H9 (cell line): Measurements from ENCODE around the gene IMMP2L. TPM values are rescaled to one million over a fixed set of nuclear protein-coding genes. Genes with fewer than 3 reads are reported as not detected.

Experiments used
- DNase-seq: peaks from one replicate; pipeline ENCODE4 v3.0.0-alpha.2; 2017
- H2AFZ ChIP-seq: one replicate; pipeline ENCODE4 v1.6.1; 2013; ENCODE audit warnings: mild to moderate bottlenecking, low read length, control low read depth, moderate library complexity
- H2AK5ac ChIP-seq: 2 replicates; pipeline ENCODE4 v1.6.1; 2013; ENCODE audit warnings: low read length, control low read depth, mixed read lengths; ENCODE audit not compliant: insufficient read length
- H2BK120ac ChIP-seq: one replicate; pipeline ENCODE4 v1.6.1; 2013; ENCODE audit warnings: low read depth, mild to moderate bottlenecking, low read length, control low read depth, inconsistent platforms; ENCODE audit not compliant: poor library complexity, severe bottlenecking
- H2BK12ac ChIP-seq: 2 replicates; pipeline ENCODE4 v1.6.1; 2013; ENCODE audit warnings: low read length, control low read depth, mixed read lengths, low read depth; ENCODE audit not compliant: insufficient read length
- H2BK15ac ChIP-seq: 2 replicates; pipeline ENCODE4 v1.6.1; 2013; ENCODE audit warnings: low read depth, low read length, control low read depth
- H2BK20ac ChIP-seq: one replicate; pipeline ENCODE4 v1.6.1; 2013; ENCODE audit warnings: low read depth, mild to moderate bottlenecking, low read length, control low read depth, inconsistent platforms; ENCODE audit not compliant: poor library complexity, severe bottlenecking
- H2BK5ac ChIP-seq: 2 replicates; pipeline ENCODE4 v1.6.1; 2013; ENCODE audit warnings: low read length, control low read depth, mixed read lengths; ENCODE audit not compliant: insufficient read length
- H3K14ac ChIP-seq: 2 replicates; pipeline ENCODE4 v1.6.1; 2013; ENCODE audit warnings: low read length, control low read depth; ENCODE audit not compliant: insufficient read depth
- H3K18ac ChIP-seq: 2 replicates; pipeline ENCODE4 v1.6.1; 2013; ENCODE audit warnings: low read depth, mild to moderate bottlenecking, mixed read lengths, low read length, control low read depth; ENCODE audit not compliant: insufficient read length
- H3K23ac ChIP-seq: 2 replicates; pipeline ENCODE4 v1.6.1; 2013; ENCODE audit warnings: low read length, control low read depth, mixed read lengths, low read depth; ENCODE audit not compliant: insufficient read length
- H3K23me2 ChIP-seq: 2 replicates; pipeline ENCODE4 v1.6.1; 2013; ENCODE audit warnings: low read depth, mild to moderate bottlenecking, mixed read lengths, low read length, control low read depth; ENCODE audit not compliant: insufficient read length, poor library complexity, severe bottlenecking
- H3K27ac ChIP-seq: 2 replicates; pipeline ENCODE4 v1.5.1; 2013; ENCODE audit warnings: low read length, control low read depth, mixed read lengths, low read depth; ENCODE audit not compliant: insufficient read length
- H3K27me3 ChIP-seq: 2 replicates; pipeline ENCODE4 v1.6.1; 2013; ENCODE audit warnings: low read length, control low read depth, inconsistent platforms; ENCODE audit not compliant: insufficient read depth
- H3K4ac ChIP-seq: 2 replicates; pipeline ENCODE4 v1.6.1; 2013; ENCODE audit warnings: low read depth, mild to moderate bottlenecking, control low read depth, inconsistent platforms, low read length, moderate library complexity
- H3K4me1 ChIP-seq: 2 replicates; pipeline ENCODE4 v1.6.1; 2013; ENCODE audit warnings: low read length, control low read depth, inconsistent platforms; ENCODE audit not compliant: insufficient read depth
- H3K4me2 ChIP-seq: 2 replicates; pipeline ENCODE4 v1.6.1; 2013; ENCODE audit warnings: low read length, control low read depth, mixed read lengths; ENCODE audit not compliant: insufficient read length, insufficient read depth
- H3K56ac ChIP-seq: 2 replicates; pipeline ENCODE4 v1.6.1; 2013; ENCODE audit warnings: low read depth, mild to moderate bottlenecking, mixed read lengths, low read length, control low read depth; ENCODE audit not compliant: insufficient read length
- H3K79me1 ChIP-seq: 2 replicates; pipeline ENCODE4 v1.6.1; 2013; ENCODE audit warnings: low read depth, mild to moderate bottlenecking, moderate library complexity, low read length, control low read depth, inconsistent platforms; ENCODE audit not compliant: insufficient read depth, poor library complexity, severe bottlenecking
- H3K79me2 ChIP-seq: 2 replicates; pipeline ENCODE4 v1.6.1; 2013; ENCODE audit warnings: low read length, control low read depth, inconsistent platforms; ENCODE audit not compliant: insufficient read depth
- H3K9ac ChIP-seq: 2 replicates; pipeline ENCODE4 v1.6.1; 2013; ENCODE audit warnings: low read length, control low read depth, mixed read lengths; ENCODE audit not compliant: insufficient read length; ENCODE audit errors: extremely low read depth
- H3K9me3 ChIP-seq: one replicate; pipeline ENCODE4 v1.6.1; 2013; ENCODE audit warnings: low read depth, low read length, inconsistent platforms; ENCODE audit not compliant: control insufficient read depth
- H3T11ph ChIP-seq: one replicate; pipeline ENCODE4 v1.6.1; 2013; ENCODE audit warnings: mild to moderate bottlenecking, low read length, control low read depth, inconsistent platforms
- H4K20me1 ChIP-seq: one replicate; pipeline ENCODE4 v1.6.1; 2013; ENCODE audit not compliant: control insufficient read depth, insufficient read length, insufficient read depth
- H4K5ac ChIP-seq: 2 replicates; pipeline ENCODE4 v1.6.1; 2013; ENCODE audit warnings: low read depth, mild to moderate bottlenecking, mixed read lengths, low read length, control low read depth; ENCODE audit not compliant: insufficient read length
- H4K8ac ChIP-seq: replicated peaks from 2 replicates; pipeline ENCODE4 v1.6.1; 2013; ENCODE audit warnings: low read length, control low read depth, mixed read lengths, low read depth; ENCODE audit not compliant: insufficient read length
- H4K91ac ChIP-seq: 2 replicates; pipeline ENCODE4 v1.6.1; 2013; ENCODE audit warnings: low read depth, mild to moderate bottlenecking, moderate library complexity, mixed read lengths, low read length, control low read depth; ENCODE audit not compliant: insufficient read length
- H3K27ac Mint-ChIP-seq, 3 experiments: 2 replicates in 2 of 3; 3 replicates in 1 of 3; pipeline ENCODE4 v1.8.0; 2020 to 2021; ENCODE audit warnings: mixed read lengths in 3 of 3, mild to moderate bottlenecking in 1 of 3, moderate library complexity in 1 of 3
- H3K27me3 Mint-ChIP-seq: 2 replicates; pipeline ENCODE4 v1.8.0; 2021; ENCODE audit warnings: low read depth, mild to moderate bottlenecking, moderate library complexity, mixed read lengths
- H3K36me3 Mint-ChIP-seq, 3 experiments: 2 replicates in 2 of 3; 3 replicates in 1 of 3; pipeline ENCODE4 v1.8.0; 2020 to 2021; ENCODE audit warnings: low read depth in 3 of 3, mixed read lengths in 3 of 3; ENCODE audit not compliant: insufficient read depth in 1 of 3
- H3K4me1 Mint-ChIP-seq, 2 experiments: 2 replicates each; pipeline ENCODE4 v1.8.0; 2020; ENCODE audit warnings: mixed read lengths in 2 of 2
- H3K4me3 Mint-ChIP-seq, 2 experiments: 2 replicates in 1 of 2; 3 replicates in 1 of 2; pipeline ENCODE4 v1.8.0; 2020 to 2021; ENCODE audit warnings: mild to moderate bottlenecking in 2 of 2, mixed read lengths in 2 of 2, moderate library complexity in 1 of 2
- H3K9me3 Mint-ChIP-seq, 2 experiments: 2 replicates in 1 of 2; 3 replicates in 1 of 2; pipeline ENCODE4 v1.8.0; 2020; ENCODE audit warnings: mild to moderate bottlenecking in 2 of 2, mixed read lengths in 2 of 2, moderate library complexity in 1 of 2
- CTCF ChIP-seq: fragments of 200-600 bp; sonication (generic); conservative IDR thresholded peaks from 3 replicates; pipeline ENCODE4 v1.8.0; 2021; ENCODE audit warnings: antibody characterized with exemption, mild to moderate bottlenecking
- WGBS: extraction: QIAGEN DNeasy Blood & Tissue Kit; methylation state at CpG from one replicate; pipeline ENCODE4 v1.1.7; 2013; ENCODE audit warnings: missing lambda C conversion rate, low lambda C conversion rate, mixed read lengths; ENCODE audit not compliant: insufficient read length; ENCODE audit errors: extremely low coverage; 5-methylcytosine and 5-hydroxymethylcytosine counted together
- total RNA-seq: library from RNA; stranded (reverse); gene quantifications from 2 replicates; pipeline ENCODE4 v1.2.1, GENCODE V29; 2021

IMMP2L gene
- total RNA-seq, 1 experiment from 2014 or later, result 14.7 TPM

GRCh38 chr7:110885474-110885873 lies 676.8 kb downstream of the IMMP2L start:
- Mint-ChIP-seq H3K36me3 (no peaks in the 10 kb centered on the region), H3K27me3 (no peaks in the 10 kb centered on the region), H3K4me3 (no peak overlapping the region), H3K27ac (no peak overlapping the region), H3K9me3 (no peaks in the 10 kb centered on the region), H3K4me1 (peaks cover 3 to 8% of the 10 kb centered on the region in 2 experiments)
- H3K4me2 ChIP-seq, result no peak overlapping the region
- H2AK5ac ChIP-seq, result no peak overlapping the region
- H3K23me2 ChIP-seq, result no peaks in the 10 kb centered on the region
- H3K4ac ChIP-seq, result no peak overlapping the region
- no peak overlapping the region for H3K18ac ChIP-seq
- no peak overlapping the region for H3K27ac ChIP-seq
- H4K5ac ChIP-seq, result no peak overlapping the region
- H2BK12ac ChIP-seq, result no peak overlapping the region
- no peak overlapping the region for H2AFZ ChIP-seq
- H2BK20ac ChIP-seq, result no peak overlapping the region
- no peak overlapping the region for H3K56ac ChIP-seq
- no peak overlapping the region for H3K23ac ChIP-seq
- H3K79me2 ChIP-seq, result no peaks in the 10 kb centered on the region
- no peak for DNase-seq
- TF ChIP-seq CTCF, result no peak
- H2BK15ac ChIP-seq, result no peak overlapping the region
- H3K4me1 ChIP-seq, result no peaks in the 10 kb centered on the region
- H3K79me1 ChIP-seq, result no peaks in the 10 kb centered on the region
- H3K9ac ChIP-seq, result no peak overlapping the region
- H3K14ac ChIP-seq, result no peak overlapping the region
- no peak overlapping the region for H3T11ph ChIP-seq
- no peak overlapping the region for H4K91ac ChIP-seq
- H3K27me3 ChIP-seq, result no peaks in the 10 kb centered on the region
- no CpG with 5 or more reads among the region's 4 CpGs for WGBS
- H2BK5ac ChIP-seq, result no peak overlapping the region
- no peaks in the 10 kb centered on the region for H3K9me3 ChIP-seq
- H4K20me1 ChIP-seq, result no peaks in the 10 kb centered on the region
- no peak overlapping the region for H2BK120ac ChIP-seq
- H4K8ac ChIP-seq, result no peak overlapping the region
